Measurements from ENCODE around the gene GGTLC2. TPM values are rescaled to one million over a fixed set of nuclear protein-coding genes. Genes with fewer than 3 reads are reported as not detected.

GGTLC2 gene
- total RNA-seq, 4 donors from 2014 or later: not detected

DNA sequence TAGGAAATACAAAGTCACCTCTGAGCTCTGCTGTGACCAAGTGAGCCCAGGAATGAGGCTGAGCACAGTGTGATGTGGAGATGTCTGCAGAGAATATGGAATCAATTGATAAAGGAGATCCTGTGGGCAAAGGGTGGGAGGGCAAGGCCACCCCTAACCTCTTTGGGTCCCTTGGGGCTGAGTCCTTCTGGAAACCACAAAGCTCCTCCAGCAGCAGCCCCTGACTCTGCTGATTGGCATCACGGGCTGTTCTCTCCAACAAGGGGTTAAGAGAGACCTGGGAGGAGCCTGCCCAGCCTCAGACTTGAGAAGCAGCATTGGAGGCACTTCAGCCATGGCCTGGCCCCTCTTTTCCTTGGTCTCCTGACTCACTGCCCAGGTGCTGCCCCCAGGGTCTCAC, 49.7 kb downstream of the GGTLC2 start:
- peaks cover 3% of the 10 kb centered on the region for H3K4me1 ChIP-seq
- H3K27me3 ChIP-seq: no peaks in the 10 kb centered on the region
- H3K4me3 ChIP-seq: no peak overlapping the region
- DNase-seq (ENCODE audit: low spot score in 2 of 2): no peak
- no peaks in the 10 kb centered on the region for H3K36me3 ChIP-seq
- TF ChIP-seq EP300 (IDR thresholded peaks at IDR 0.05): no peak
- TF ChIP-seq POLR2A (IDR thresholded peaks at IDR 0.05): no peak
- TF ChIP-seq POLR2AphosphoS5 (IDR thresholded peaks at IDR 0.05): no peak
- TF ChIP-seq, protein P1, sequence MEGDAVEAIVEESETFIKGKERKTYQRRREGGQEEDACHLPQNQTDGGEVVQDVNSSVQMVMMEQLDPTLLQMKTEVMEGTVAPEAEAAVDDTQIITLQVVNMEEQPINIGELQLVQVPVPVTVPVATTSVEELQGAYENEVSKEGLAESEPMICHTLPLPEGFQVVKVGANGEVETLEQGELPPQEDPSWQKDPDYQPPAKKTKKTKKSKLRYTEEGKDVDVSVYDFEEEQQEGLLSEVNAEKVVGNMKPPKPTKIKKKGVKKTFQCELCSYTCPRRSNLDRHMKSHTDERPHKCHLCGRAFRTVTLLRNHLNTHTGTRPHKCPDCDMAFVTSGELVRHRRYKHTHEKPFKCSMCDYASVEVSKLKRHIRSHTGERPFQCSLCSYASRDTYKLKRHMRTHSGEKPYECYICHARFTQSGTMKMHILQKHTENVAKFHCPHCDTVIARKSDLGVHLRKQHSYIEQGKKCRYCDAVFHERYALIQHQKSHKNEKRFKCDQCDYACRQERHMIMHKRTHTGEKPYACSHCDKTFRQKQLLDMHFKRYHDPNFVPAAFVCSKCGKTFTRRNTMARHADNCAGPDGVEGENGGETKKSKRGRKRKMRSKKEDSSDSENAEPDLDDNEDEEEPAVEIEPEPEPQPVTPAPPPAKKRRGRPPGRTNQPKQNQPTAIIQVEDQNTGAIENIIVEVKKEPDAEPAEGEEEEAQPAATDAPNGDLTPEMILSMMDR (IDR thresholded peaks at IDR 0.05): no peak
- no peak overlapping the region for H3K27ac ChIP-seq
- 75% methylated on average over 1 of the region's 1 CpG for WGBS
- no peaks in the 10 kb centered on the region for H3K9me3 ChIP-seq

DNA sequence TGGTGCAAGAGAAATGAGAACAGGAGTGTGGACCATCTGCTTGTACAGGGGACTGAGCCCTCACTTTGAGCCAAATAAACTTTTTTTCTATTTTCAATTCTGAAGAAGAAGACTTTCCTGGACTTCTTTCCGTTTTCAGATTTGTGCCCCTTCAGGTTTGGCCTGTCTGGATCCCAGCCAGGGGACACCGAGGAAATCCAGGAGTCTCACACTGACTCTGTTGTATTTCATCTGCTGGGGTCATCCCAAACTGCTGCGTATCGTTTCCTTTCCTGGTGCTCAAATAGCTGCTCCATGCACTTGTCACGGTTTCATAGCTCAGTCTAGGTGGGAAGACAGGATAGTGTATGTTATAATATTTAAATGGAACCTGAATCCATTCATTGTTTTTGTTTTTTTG, 51.7 kb downstream of the GGTLC2 start:
- WGBS: 85% methylated on average over 5 of the region's 5 CpGs
- Histone ChIP-seq H3K9me3 (no peaks in the 10 kb centered on the region), H3K4me1 (peaks cover 3% of the 10 kb centered on the region), H3K4me3 (no peak overlapping the region), H3K27me3 (peaks cover 6% of the 10 kb centered on the region), H3K36me3 (no peaks in the 10 kb centered on the region), H3K27ac (no peak overlapping the region)
- TF ChIP-seq POLR2AphosphoS5 (IDR thresholded peaks at IDR 0.05): no peak
- TF ChIP-seq EP300 (IDR thresholded peaks at IDR 0.05): no peak
- TF ChIP-seq, protein P1 (IDR thresholded peaks at IDR 0.05): no peak
- no peak for TF ChIP-seq POLR2A (IDR thresholded peaks at IDR 0.05)
- DNase-seq (ENCODE audit: low spot score in 2 of 2): no peak

Other genes with a start within 250 kb of the GGTLC2 start
- under 1 TPM in 3 of 4 donors, not detected in 1; 0.08 to 0.55 (median 0.26) TPM for gene ZNF280B, start 135.9 kb upstream of the GGTLC2 start, total RNA-seq
- not detected for gene ZNF280A, start 124.3 kb upstream of the GGTLC2 start, total RNA-seq
- gene PRAME, start 85.3 kb upstream of the GGTLC2 start, total RNA-seq: not detected
- gene IGLL5, start 243.2 kb downstream of the GGTLC2 start, total RNA-seq: not detected

Data from suprapubic skin (tissue), 4 donors.